ENCODE measurements around the gene SCAPER. TPM values are rescaled to one million over a fixed set of nuclear protein-coding genes. Genes with fewer than 3 reads are reported as not detected.
A peak's percentile ranks its signal among the peaks of the same experiment; 100 is the strongest.

SCAPER gene
- total RNA-seq, 1 donor from 2014 or later: 45.9 TPM

- no peak for DNase-seq (ENCODE audit: low spot score)
These were observed 566.4 kb downstream of the SCAPER start for GRCh38 chr15:76338486-76339304.

GRCh38 chr15:76337696-76338485 lies 567.2 kb downstream of the SCAPER start:
- DNase-seq (ENCODE audit: low spot score): no peak

- no peak for DNase-seq (ENCODE audit: low spot score)
These were observed 568.0 kb downstream of the SCAPER start for GRCh38 chr15:76337059-76337695.

- no peak for DNase-seq (ENCODE audit: low spot score)
These were observed 568.7 kb downstream of the SCAPER start, which contains the start of gene ISL2 for GRCh38 chr15:76336254-76337058. TSS of gene ISL2 (plus strand) at chr15:76336773. CDS start at chr15:76336884, 111 bp downstream.

- no peak for DNase-seq (ENCODE audit: low spot score)
These were observed 569.6 kb downstream of the SCAPER start for GRCh38 chr15:76335307-76336253.

- no peak for DNase-seq (ENCODE audit: low spot score)
These were observed 570.5 kb downstream of the SCAPER start for GRCh38 chr15:76334438-76335306.

- no peak for DNase-seq (ENCODE audit: low spot score)
These were observed 571.3 kb downstream of the SCAPER start for GRCh38 chr15:76333720-76334437.

GRCh38 chr15:76333309-76333708 lies 571.8 kb downstream of the SCAPER start:
- no peak for DNase-seq (ENCODE audit: low spot score)

- no peak for DNase-seq (ENCODE audit: low spot score)
These were observed 572.3 kb downstream of the SCAPER start for GRCh38 chr15:76332796-76333195.

GRCh38 chr15:76330080-76330680 lies 575.0 kb downstream of the SCAPER start:
- DNase-seq (ENCODE audit: low spot score): peak; percentile 46

GRCh38 chr15:76328958-76329357 lies 576.2 kb downstream of the SCAPER start:
- DNase-seq (ENCODE audit: low spot score): no peak

- no peak for DNase-seq (ENCODE audit: low spot score)
These were observed 576.9 kb downstream of the SCAPER start for GRCh38 chr15:76328106-76328696.

- DNase-seq (ENCODE audit: low spot score): no peak
These were observed 577.7 kb downstream of the SCAPER start for GRCh38 chr15:76327191-76328105.

GRCh38 chr15:76325704-76326103 lies 579.4 kb downstream of the SCAPER start:
- DNase-seq (ENCODE audit: low spot score): no peak

GRCh38 chr15:76324066-76324465 lies 581.1 kb downstream of the SCAPER start:
- no peak for DNase-seq (ENCODE audit: low spot score)

- DNase-seq (ENCODE audit: low spot score): no peak
These were observed 583.5 kb downstream of the SCAPER start for GRCh38 chr15:76321602-76322001.

GRCh38 chr15:76321171-76321570 lies 584.0 kb downstream of the SCAPER start:
- no peak for DNase-seq (ENCODE audit: low spot score)
